VCaP (cell line): ENCODE measurements around the gene GPRC5D.
A peak's percentile ranks its signal among the peaks of the same experiment; 100 is the strongest.

ENCODE experiments used
- H3K27ac ChIP-seq: fragments of 450-650 bp; 2 replicates; pipeline ENCODE4 v1.5.1; 2017
- CTCF ChIP-seq: fragments of 450-650 bp; conservative IDR thresholded peaks from 2 replicates; pipeline ENCODE4 v1.5.1; 2017; ENCODE audit warnings: mild to moderate bottlenecking, moderate library complexity

The GPRC5D gene

DNA sequence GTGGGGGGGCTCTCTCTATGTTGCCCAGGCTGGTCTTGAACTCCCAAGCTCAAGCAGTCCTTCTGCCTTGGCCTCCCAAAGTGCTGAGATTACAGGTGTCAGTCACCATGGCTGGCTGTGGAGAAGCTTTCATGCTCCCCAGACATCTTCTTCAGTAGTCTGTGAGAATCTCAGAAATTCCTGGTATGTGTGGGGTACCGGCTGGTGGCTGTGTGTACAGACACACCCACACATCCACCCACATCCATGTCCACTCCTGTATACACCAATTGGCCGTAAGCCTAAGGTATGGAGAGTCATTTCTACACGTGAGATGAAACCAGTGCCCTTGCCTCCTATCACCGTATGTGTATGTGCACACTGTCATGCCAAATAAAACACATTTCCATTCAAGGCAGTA, 27.8 kb downstream of the GPRC5D start:
- H3K27ac ChIP-seq: no peak overlapping the region
- TF ChIP-seq CTCF: no peak

GRCh38 chr12:12922978-12923377, 29.0 kb downstream of the GPRC5D start:
- H3K27ac ChIP-seq: no peak overlapping the region
- TF ChIP-seq CTCF: no peak

GRCh38 chr12:12922191-12922616, 29.8 kb downstream of the GPRC5D start:
- TF ChIP-seq CTCF: no peak

GRCh38 chr12:12919666-12920435, 32.1 kb downstream of the GPRC5D start:
- H3K27ac ChIP-seq: no peak overlapping the region
- no peak for TF ChIP-seq CTCF

More at GRCh38 chr12:12922191-12922616, 29.8 kb downstream of the GPRC5D start:
- H3K27ac ChIP-seq: no peak overlapping the region

- TF ChIP-seq CTCF: no peak
These were observed 33.1 kb downstream of the GPRC5D start for GRCh38 chr12:12918781-12919389.

DNA sequence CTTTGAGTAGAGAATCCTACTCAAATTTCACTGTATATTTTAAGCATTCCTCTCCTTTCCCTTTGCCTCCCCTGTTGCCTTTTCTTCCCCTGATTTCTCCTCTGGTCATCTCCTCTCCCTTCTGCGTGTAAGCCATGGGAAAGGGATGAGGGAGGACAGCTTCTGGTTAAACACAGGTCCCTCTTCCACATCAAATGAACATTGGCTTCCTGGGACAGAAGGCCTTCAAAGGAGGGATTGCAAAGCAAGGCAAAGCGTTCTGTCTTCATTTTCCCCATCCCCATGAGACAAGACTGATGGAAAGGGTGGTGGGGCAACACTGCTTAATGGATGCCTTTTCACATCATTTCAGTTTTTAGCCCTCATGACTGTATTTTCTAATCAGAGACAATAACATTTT, 34.5 kb downstream of the GPRC5D start:
- no peak for TF ChIP-seq CTCF
- H3K27ac ChIP-seq: peak overlapping the region; percentile 71; the same call in 1 of the 2 replicates

More at GRCh38 chr12:12918781-12919389, 33.1 kb downstream of the GPRC5D start:
- no peak overlapping the region for H3K27ac ChIP-seq

DNA sequence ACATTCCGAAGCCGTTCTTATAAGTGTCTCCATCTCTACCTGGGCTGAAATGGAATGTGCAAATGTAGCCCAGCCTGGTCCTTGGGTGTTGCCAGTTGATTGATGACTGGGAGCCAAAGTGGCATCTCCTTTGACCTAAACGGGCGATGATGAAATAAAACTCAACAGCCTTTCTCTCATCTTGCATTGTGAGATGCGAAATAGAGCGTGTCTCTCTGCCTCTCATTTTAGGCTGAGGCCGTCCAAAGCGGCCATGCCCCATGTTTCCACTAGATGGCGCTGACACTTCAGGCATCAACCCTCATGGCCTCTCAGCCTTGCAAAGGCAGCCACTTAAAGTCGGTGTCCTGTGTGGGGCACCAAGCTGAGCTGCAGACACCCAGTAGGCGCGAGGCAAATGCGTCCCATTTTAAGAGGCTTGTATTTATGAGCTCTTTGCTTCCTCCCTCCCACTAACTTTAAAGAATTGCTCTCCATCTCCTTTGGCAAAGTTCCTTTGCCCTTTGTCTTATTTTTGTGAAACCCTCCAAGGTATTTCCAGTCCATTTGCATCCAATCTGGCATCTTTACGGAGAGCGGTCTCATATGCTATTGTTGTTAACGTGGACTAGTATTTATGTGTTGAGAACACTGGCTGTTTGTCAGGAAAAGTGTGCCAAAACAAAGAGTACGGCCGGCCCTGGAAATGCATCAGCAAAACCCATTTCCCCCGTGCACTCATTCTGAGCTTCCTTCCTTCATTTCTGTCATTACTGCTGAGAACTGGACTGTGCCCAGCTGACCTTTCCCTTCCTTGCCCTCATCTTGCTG, 35.6 kb downstream of the GPRC5D start:
- peak overlapping the region; percentile 71 for H3K27ac ChIP-seq

More for the DNA sequence above, 35.6 kb downstream of the GPRC5D start:
- TF ChIP-seq CTCF: peak; percentile 97
